Measurements from ENCODE around the gene SCRN2.

The SCRN2 gene

DNA sequence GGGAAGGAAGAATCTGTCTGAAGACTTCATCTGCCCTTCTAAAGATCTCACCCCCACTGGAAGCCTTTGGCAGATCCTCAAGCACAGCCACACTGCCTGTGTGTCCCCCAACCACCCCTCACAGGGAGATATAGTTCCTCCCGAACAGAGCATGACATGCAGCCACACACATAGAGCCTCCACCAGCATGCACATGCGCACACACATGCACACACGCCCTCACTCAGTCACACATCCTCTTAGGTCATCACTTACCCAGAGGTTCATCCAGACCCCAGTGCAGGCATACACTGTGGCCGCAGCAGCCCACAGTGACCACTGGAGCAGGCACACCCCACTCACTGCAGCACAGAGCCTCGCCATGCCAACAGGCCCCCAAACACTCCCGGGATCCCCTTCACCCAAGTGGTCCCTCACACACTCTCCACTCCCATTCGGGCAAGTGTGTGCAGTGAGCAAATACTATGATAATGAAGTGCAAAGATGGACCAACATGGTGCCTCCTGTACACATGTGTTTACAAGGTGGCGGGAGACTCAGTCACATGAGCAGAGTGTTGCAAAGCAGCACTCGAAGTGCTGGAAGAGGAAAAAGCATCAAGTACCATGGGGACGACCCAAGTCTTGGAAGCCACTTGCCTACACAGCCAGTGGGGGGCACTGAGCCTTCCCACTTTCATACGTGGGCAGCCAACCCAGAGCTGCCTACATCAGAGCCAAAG, 26.9 kb upstream of the SCRN2 start:
- no peak overlapping the region for H3K4me2 ChIP-seq
- H3K36me3 ChIP-seq (ENCODE audit: insufficient read depth) = no peaks in the 10 kb centered on the region
- H3K4me3 ChIP-seq (IDR thresholded peaks at IDR 0.05; ENCODE audit: insufficient read depth, low read depth, low read length) = no peak overlapping the region
- TF ChIP-seq, protein P1, sequence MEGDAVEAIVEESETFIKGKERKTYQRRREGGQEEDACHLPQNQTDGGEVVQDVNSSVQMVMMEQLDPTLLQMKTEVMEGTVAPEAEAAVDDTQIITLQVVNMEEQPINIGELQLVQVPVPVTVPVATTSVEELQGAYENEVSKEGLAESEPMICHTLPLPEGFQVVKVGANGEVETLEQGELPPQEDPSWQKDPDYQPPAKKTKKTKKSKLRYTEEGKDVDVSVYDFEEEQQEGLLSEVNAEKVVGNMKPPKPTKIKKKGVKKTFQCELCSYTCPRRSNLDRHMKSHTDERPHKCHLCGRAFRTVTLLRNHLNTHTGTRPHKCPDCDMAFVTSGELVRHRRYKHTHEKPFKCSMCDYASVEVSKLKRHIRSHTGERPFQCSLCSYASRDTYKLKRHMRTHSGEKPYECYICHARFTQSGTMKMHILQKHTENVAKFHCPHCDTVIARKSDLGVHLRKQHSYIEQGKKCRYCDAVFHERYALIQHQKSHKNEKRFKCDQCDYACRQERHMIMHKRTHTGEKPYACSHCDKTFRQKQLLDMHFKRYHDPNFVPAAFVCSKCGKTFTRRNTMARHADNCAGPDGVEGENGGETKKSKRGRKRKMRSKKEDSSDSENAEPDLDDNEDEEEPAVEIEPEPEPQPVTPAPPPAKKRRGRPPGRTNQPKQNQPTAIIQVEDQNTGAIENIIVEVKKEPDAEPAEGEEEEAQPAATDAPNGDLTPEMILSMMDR (conservative IDR thresholded peaks at IDR 0.05; ENCODE audit: low read depth, low read length) = no peak
- H3K9ac ChIP-seq = no peak overlapping the region
- no peaks in the 10 kb centered on the region for H3K4me1 ChIP-seq (ENCODE audit: low read depth, poor library complexity, severe bottlenecking)
- H2AFZ ChIP-seq (ENCODE audit: low read depth) = no peak overlapping the region
- no peak overlapping the region for H3K27ac ChIP-seq
- H3K27me3 ChIP-seq (ENCODE audit: insufficient read depth, low read depth) = peaks cover 92% of the 10 kb centered on the region
- H4K20me1 ChIP-seq (ENCODE audit: insufficient read depth) = no peaks in the 10 kb centered on the region
- no peaks in the 10 kb centered on the region for H3K79me2 ChIP-seq (ENCODE audit: insufficient read depth, low read depth)

DNA sequence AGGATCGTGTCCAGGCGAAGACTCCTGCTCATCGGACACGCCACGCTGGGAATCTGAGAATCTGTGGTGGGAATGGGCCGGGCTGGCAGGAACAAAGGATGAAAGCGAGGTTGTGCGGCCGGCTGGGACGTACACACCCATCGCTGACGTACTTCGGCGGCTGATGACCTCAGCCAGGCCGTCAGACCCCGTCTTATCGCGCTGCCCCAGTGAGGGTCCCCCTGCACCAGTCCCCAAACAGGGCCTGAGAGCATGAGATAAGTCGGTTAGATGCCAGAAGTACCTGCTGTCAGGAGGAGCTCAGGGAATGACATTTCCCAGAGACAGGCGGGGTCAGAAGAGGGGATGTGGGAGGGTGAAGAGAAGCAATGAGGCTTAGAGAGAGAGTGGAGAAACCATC, 25.9 kb upstream of the SCRN2 start:
- Histone ChIP-seq H3K4me3 (IDR thresholded peaks at IDR 0.05; ENCODE audit: insufficient read depth, low read depth, low read length) (no peak overlapping the region), H3K36me3 (ENCODE audit: insufficient read depth) (no peaks in the 10 kb centered on the region), H4K20me1 (ENCODE audit: insufficient read depth) (no peaks in the 10 kb centered on the region), H3K9ac (no peak overlapping the region), H3K27ac (no peak overlapping the region), H3K27me3 (ENCODE audit: insufficient read depth, low read depth) (peaks cover 90% of the 10 kb centered on the region), H2AFZ (ENCODE audit: low read depth) (no peak overlapping the region), H3K79me2 (ENCODE audit: insufficient read depth, low read depth) (no peaks in the 10 kb centered on the region), H3K4me2 (no peak overlapping the region), H3K4me1 (ENCODE audit: low read depth, poor library complexity, severe bottlenecking) (no peaks in the 10 kb centered on the region)
- TF ChIP-seq, protein P1 (conservative IDR thresholded peaks at IDR 0.05; ENCODE audit: low read depth, low read length) = no peak

DNA sequence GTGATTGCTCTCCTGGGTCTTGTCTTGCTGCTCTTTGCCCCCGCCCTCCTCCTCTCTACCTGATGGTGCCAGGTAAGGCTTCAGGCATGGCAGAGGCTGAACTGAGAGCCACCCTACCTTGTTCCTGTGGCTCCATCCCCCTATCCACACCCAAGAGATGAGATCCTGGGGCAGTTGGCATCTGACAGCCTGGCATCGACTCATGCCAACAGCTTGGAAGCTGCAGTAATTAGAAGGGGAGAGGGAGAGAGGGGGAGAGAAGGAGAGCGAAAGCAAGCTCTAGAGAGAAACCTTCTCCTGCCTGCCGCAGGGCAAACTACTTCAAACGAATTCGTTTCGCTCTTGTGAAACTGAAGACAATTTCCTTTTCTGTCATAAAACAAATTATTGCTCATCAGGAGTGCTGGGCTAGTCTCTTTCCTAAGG, 23.7 kb upstream of the SCRN2 start:
- Histone ChIP-seq H3K4me2 (no peak overlapping the region), H3K9ac (no peak overlapping the region), H3K79me2 (ENCODE audit: insufficient read depth, low read depth) (no peaks in the 10 kb centered on the region), H3K4me3 (IDR thresholded peaks at IDR 0.05; ENCODE audit: insufficient read depth, low read depth, low read length) (no peak overlapping the region), H4K20me1 (ENCODE audit: insufficient read depth) (no peaks in the 10 kb centered on the region), H2AFZ (ENCODE audit: low read depth) (no peak overlapping the region), H3K36me3 (ENCODE audit: insufficient read depth) (no peaks in the 10 kb centered on the region), H3K4me1 (ENCODE audit: low read depth, poor library complexity, severe bottlenecking) (no peaks in the 10 kb centered on the region), H3K27me3 (ENCODE audit: insufficient read depth, low read depth) (peaks cover 86% of the 10 kb centered on the region), H3K27ac (no peak overlapping the region)
- TF ChIP-seq, protein P1 (conservative IDR thresholded peaks at IDR 0.05; ENCODE audit: low read depth, low read length) = no peak

DNA sequence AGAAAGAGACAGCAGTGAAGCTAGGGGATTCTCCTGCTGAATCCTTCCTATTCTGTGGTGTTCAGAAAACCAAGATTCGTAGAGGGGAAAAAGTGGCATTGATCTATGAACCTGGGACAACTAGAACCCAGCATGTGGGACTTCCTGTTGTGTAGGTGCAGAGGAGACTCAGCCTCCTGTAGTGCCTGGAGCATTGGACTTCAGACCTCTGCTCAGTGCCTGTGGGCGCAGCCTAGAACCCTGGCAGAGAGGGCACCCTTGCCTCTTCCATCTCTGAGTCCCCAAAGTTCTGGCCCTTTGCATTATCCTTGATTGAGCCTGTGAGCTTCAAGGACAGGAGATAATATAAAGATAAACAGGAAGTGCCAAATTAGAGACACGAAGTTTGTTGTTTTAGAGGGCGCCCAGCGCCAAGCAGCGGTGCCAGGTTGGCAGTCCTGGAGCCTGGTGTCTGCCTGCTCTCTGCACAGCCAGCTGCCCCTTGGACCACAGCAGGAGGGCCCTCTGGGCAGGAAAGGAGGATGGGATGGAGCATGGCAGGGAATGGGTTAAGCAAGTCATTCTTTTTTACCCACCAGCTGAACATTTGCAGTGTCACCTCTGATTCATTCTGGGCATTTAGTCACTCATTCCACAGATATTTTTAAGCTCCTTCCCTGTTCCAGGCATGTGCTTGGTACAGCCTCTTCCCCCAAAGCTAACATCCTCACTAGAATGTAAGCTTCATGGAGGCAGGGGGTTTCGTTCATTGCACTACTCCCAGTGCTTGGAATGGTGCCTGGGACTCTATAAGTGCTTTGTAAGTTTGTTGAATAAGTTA, 21.8 kb upstream of the SCRN2 start:
- Histone ChIP-seq H3K36me3 (ENCODE audit: insufficient read depth) (no peaks in the 10 kb centered on the region), H2AFZ (ENCODE audit: low read depth) (no peak overlapping the region), H3K27ac (no peak overlapping the region), H3K9ac (no peak overlapping the region), H3K4me1 (ENCODE audit: low read depth, poor library complexity, severe bottlenecking) (no peaks in the 10 kb centered on the region), H3K4me2 (no peak overlapping the region), H3K79me2 (ENCODE audit: insufficient read depth, low read depth) (no peaks in the 10 kb centered on the region), H3K27me3 (ENCODE audit: insufficient read depth, low read depth) (peaks cover 84% of the 10 kb centered on the region), H3K4me3 (IDR thresholded peaks at IDR 0.05; ENCODE audit: insufficient read depth, low read depth, low read length) (no peak overlapping the region), H4K20me1 (ENCODE audit: insufficient read depth) (no peaks in the 10 kb centered on the region)
- TF ChIP-seq, protein P1 (conservative IDR thresholded peaks at IDR 0.05; ENCODE audit: low read depth, low read length) = no peak
